ENCODE data around the gene IER5L.
A peak's percentile ranks its signal among the peaks of the same experiment; 100 is the strongest.

IER5L gene

DNA sequence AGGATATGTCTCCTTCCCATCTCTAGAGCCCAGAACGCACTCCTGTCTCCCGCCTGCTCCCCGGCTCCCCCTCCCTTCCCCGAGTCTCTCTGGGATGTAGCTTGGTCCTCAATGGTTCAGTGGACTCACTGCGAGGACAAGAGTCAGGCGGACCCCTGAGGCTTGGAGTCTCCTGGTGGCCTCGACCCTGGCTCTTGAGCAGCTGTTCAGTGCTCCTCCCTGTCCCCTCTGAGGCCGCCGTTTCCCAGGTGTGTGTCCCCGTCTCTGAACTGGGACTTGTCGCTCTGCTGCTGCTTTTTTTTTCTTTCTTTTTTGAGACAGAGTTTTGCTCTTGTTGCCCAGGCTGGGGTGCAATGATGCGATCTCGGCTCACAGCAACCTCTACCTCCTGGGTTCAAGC is 44.8 kb upstream of the IER5L start:
- H3K4me3 ChIP-seq (ENCODE audit: low read depth, low read length): no peak overlapping the region
- no peak for DNase-seq (ENCODE audit: low read depth)
- no peak for TF ChIP-seq MYC (IDR thresholded peaks at IDR 0.05; ENCODE audit: low read depth, low read length)
- TF ChIP-seq, protein P1, sequence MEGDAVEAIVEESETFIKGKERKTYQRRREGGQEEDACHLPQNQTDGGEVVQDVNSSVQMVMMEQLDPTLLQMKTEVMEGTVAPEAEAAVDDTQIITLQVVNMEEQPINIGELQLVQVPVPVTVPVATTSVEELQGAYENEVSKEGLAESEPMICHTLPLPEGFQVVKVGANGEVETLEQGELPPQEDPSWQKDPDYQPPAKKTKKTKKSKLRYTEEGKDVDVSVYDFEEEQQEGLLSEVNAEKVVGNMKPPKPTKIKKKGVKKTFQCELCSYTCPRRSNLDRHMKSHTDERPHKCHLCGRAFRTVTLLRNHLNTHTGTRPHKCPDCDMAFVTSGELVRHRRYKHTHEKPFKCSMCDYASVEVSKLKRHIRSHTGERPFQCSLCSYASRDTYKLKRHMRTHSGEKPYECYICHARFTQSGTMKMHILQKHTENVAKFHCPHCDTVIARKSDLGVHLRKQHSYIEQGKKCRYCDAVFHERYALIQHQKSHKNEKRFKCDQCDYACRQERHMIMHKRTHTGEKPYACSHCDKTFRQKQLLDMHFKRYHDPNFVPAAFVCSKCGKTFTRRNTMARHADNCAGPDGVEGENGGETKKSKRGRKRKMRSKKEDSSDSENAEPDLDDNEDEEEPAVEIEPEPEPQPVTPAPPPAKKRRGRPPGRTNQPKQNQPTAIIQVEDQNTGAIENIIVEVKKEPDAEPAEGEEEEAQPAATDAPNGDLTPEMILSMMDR (IDR thresholded peaks at IDR 0.05; ENCODE audit: low read depth, low read length): no peak
- TF ChIP-seq, protein P2, sequence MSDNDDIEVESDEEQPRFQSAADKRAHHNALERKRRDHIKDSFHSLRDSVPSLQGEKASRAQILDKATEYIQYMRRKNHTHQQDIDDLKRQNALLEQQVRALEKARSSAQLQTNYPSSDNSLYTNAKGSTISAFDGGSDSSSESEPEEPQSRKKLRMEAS (IDR thresholded peaks at IDR 0.05; ENCODE audit: low read depth, low read length): no peak
- TF ChIP-seq POLR2A (IDR thresholded peaks at IDR 0.05; ENCODE audit: extremely low read depth, insufficient read length): no peak

DNA sequence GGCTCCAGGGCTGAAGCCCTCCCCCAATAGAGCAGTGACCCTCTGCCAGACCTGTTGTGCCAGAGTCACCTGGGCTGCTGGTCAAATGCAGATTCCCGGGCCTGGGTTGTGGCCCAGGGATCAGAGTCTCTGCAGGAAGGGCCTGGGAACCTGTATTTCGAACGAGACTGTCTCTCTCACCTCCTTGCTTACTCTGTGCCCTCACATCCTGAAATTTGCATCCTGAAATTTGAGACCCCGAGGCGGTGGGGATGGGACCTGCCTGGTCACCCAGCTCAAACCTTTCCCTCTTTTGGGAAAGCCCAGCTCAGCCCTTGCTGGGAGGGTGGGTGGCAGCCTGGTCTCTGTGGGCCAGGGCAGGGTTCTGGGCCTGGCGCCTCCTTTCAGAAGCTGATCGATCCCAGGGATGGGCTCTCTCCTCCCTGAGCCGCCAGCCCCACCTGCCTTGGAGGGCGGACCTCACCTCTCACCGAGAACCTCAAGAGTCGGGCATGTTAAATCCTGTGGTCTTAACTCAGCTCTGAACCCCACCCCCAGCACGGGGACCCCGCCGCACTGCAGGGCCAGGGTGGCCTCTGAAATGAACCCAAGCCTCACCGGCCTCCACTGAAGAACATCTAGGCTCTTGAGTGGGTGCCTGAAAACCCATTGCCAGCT is 44.0 kb upstream of the IER5L start:
- no peak overlapping the region for H3K4me3 ChIP-seq (ENCODE audit: low read depth, low read length)
- DNase-seq (ENCODE audit: low read depth): no peak
- TF ChIP-seq, protein P1 (IDR thresholded peaks at IDR 0.05; ENCODE audit: low read depth, low read length): no peak
- no peak for TF ChIP-seq MYC (IDR thresholded peaks at IDR 0.05; ENCODE audit: low read depth, low read length)
- TF ChIP-seq, protein P2 (IDR thresholded peaks at IDR 0.05; ENCODE audit: low read depth, low read length): no peak
- TF ChIP-seq POLR2A (IDR thresholded peaks at IDR 0.05; ENCODE audit: extremely low read depth, insufficient read length): no peak

DNA sequence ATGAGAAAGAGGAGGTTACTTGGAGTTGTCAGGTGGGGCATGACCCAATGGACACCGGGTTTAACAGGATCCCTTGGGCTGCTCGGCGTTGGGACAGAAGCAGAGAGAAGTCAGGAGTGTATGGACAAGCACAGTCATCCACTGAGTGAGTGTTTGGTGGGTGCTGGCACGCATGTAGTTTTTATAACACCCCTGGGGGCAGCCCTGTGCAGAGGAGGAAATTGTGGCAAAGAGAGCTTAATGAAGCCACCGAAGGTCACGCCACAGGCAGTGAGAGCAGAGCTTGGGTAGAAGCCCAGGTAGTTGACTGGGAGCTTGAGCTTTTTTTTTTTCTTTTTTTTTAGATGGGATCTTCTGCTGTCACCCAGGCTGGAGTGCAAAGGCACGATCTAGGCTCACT is 43.2 kb upstream of the IER5L start:
- TF ChIP-seq, protein P1 (IDR thresholded peaks at IDR 0.05; ENCODE audit: low read depth, low read length): no peak
- peak; percentile 52 for TF ChIP-seq MYC (IDR thresholded peaks at IDR 0.05; ENCODE audit: low read depth, low read length)
- no peak for TF ChIP-seq POLR2A (IDR thresholded peaks at IDR 0.05; ENCODE audit: extremely low read depth, insufficient read length)
- TF ChIP-seq, protein P2 (IDR thresholded peaks at IDR 0.05; ENCODE audit: low read depth, low read length): peak; percentile 37; the same call in 1 of the 2 replicates
- peak; percentile 95 for DNase-seq (ENCODE audit: low read depth)
- H3K4me3 ChIP-seq (ENCODE audit: low read depth, low read length): no peak overlapping the region

DNA sequence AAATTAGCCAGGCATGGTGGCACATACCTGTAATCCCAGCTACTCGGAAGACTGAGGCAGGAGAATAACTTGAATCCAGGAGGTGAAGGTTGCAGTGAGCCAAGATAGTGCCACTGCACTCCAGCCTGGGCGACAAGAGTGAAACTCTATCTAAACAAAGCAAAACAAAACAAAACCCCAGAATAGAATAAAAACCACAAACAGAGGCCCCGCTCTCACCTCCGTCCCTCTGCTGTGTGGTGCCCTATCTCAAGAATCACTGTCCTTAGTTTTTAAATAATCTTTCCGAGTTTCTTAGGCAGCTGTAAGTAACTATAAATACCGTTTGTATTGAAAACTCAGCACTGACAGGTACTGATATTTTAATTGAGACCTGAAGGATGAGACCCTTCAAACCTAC is 42.7 kb upstream of the IER5L start:
- TF ChIP-seq, protein P1 (IDR thresholded peaks at IDR 0.05; ENCODE audit: low read depth, low read length): no peak
- TF ChIP-seq, protein P2 (IDR thresholded peaks at IDR 0.05; ENCODE audit: low read depth, low read length): no peak
- TF ChIP-seq MYC (IDR thresholded peaks at IDR 0.05; ENCODE audit: low read depth, low read length) (no peak), POLR2A (IDR thresholded peaks at IDR 0.05; ENCODE audit: extremely low read depth, insufficient read length) (no peak)
- no peak for DNase-seq (ENCODE audit: low read depth)
- H3K4me3 ChIP-seq (ENCODE audit: low read depth, low read length): no peak overlapping the region

DNA sequence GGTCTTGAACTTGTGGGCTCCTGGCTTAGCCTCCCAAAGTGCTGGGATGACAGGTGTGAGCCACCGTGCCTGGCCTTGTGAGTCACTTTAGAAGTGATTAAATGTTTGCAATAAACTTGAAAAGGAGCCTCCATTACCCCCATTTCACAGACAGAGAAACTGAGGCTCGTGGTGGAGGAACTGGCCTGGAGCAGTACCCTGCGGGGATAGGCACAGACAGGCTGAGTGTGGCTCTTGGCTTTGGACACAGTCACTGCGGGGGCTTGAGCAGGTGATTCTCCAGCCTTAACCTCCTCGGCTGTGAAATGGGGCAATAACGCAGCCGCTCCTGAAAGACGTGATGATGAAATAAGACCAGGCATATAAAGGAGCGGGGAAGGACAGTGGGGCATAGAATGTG is 40.9 kb upstream of the IER5L start:
- TF ChIP-seq MYC (IDR thresholded peaks at IDR 0.05; ENCODE audit: low read depth, low read length) (no peak), POLR2A (IDR thresholded peaks at IDR 0.05; ENCODE audit: extremely low read depth, insufficient read length) (no peak)
- TF ChIP-seq, protein P2 (IDR thresholded peaks at IDR 0.05; ENCODE audit: low read depth, low read length): no peak
- TF ChIP-seq, protein P1 (IDR thresholded peaks at IDR 0.05; ENCODE audit: low read depth, low read length): no peak
- no peak overlapping the region for H3K4me3 ChIP-seq (ENCODE audit: low read depth, low read length)
- no peak for DNase-seq (ENCODE audit: low read depth)
